A204.1 (cell line): ENCODE results near the gene SETD1B.
"Not testable (repeated sequence)": the region's sequence is repeated elsewhere in the genome, so short reads cannot be mapped to it uniquely, and the experiment has no call there.

Source experiments
- FAIRE-seq: peaks from 2 replicates; lab custom pipeline; 2012; peaks lifted over from hg19 to GRCh38; lab: Jason Lieb, UNC

The SETD1B gene

GRCh38 chr12:121803861-121804416 is at the start of gene SETD1B:
Gene SETD1B, plus strand, starts transcription at chr12:121804009. Its CDS starts 729 bp downstream, at chr12:121804738.
- no peak for FAIRE-seq

DNA sequence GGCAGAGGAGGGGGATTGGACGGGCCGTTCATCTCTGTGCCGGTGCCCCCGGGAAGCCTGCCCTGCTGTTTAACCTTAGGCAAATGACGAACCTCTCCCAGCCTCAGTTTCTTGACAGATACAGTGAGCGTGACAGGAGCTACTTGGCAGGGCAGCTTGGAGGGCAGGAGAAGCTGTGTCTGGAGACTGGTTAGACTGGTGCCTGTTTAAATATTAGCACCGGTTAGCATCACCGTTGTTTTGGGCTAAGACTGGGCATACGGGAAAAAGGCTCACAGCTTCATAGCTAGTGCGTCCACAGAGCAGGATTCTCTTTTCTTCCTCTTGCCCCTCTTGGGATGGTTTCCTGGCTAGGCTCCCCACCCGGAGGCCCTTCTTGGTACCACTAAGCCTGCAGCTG is 49.0 kb upstream of the SETD1B start:
- FAIRE-seq = no peak

DNA sequence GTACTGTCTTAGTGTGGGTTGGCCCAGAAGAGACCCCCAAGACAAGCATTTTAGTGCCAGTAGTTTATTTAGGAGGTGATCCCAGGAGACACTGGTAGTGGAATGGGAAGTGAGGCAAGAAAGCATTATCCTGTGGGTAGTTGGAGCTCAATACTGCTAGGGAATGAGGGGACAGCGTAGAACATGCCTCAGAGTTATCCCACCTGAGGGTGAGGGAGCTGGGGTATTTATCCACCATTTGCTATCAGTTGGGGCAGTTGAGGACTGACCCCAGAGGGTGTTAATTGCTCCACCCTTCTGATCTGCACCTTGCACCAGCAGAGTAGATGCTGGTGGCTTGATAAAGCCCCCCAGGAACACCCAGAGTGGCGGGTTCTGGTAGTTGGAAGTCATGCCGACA is 48.2 kb upstream of the SETD1B start:
- FAIRE-seq = no peak

DNA sequence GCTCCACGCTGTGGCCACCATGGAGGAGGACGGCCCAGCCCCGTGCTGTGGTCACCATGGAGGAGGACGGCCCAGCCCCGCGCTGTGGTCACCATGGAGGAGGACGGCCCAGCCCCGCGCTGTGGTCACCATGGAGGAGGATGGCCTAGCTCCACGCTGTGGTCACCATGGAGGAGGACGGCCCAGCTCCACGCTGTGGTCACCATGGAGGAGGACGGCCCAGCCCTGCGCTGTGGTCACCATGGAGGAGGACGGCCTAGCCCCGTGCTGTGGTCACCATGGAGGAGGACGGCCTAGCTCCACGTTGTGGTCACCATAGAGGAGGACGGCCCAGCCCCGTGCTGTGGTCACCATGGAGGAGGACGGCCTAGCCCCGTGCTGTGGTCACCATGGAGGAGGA is 45.3 kb upstream of the SETD1B start:
- FAIRE-seq = not testable (repeated sequence)

DNA sequence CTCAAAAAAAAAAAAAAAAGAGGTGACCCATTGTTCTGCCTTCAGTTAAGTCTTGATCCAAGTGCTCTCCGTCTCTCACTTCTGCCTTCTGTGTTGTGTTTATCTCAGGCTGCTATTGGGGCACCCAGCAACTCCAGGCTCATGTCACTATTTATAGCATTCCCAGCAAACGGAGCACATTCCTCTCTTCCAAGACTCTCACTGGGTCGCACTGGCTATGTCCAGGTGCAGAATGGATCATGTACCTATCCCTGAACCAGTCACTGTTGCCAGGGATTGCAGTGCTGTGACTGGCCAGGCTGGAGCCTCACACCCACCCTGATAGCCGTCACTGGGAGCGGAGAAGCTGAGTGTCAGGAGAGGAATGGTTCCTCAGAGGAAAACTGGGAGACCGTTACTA is 41.5 kb upstream of the SETD1B start:
- FAIRE-seq = no peak

- FAIRE-seq = no peak
Measured at GRCh38 chr12:121764808-121765207, 39.0 kb upstream of the SETD1B start.

DNA sequence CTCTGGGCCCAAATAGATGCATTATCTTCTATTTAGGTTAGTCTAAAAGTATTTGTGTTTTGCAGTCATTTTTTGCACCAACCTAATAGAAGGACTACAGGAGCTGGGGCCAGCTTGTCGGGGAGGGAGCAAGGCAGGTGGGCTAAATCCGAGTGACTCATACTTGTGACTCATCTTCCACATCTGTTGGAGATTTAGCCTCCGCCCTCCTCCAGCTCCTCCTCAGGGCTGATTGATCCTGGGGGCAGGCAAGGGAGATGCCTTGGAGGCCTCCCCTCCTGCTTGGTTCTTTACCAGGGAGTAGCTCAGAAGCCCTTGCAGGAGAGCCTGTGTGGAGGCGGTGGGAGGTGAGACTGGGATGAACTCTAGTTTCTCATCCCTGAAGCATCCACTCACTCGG is 38.2 kb upstream of the SETD1B start:
- FAIRE-seq = no peak

- no peak for FAIRE-seq
Measured at GRCh38 chr12:121766290-121767039, 37.3 kb upstream of the SETD1B start.

DNA sequence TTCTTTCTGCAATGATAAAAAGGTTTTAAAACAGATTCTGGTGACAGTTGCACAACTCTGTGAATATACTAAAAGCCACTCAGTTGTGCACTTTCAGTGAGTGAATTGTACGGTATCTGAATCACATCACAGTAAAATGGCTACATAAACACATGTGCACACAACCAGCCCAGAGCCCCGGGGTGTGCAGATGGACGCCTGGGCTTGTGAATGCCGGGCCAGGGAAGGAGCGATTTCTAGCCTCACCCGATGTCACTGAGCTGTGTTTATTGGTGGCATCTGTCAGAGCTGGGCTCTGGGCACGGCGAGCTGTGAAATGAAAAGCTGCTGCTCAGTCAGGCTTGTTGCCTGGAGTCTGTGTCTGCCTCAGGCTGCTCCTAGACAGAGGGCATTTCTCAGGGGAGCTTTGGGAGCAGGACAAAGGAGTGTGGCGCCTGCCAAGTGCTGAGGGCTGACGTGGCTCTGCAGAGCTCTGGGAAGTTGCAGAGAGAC is 36.2 kb upstream of the SETD1B start:
- no peak for FAIRE-seq

DNA sequence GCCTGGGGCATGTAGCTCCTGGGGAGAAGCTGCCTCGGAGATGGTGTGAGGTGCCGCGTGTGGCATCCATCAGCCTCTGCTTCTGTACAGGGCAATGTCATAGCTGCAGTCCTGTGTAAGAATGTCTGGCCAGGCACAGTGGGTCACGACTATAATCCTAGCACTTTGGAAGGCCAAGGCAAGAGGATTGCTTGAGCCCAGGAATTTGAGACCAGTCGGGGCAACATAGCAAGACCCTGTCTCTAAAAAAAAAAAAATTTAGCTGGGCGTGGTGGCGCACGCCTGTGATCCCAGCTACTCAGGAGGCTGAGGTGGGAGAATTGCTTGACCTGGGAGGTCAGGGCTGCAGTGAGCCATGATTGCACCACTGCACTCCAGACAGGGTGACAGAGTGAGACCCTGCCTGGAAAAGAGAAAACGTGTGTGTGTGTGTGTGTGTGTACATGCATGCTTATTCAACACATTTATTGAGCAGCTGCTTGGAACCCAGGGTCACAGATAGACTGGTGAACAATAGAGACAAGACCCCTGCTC is 34.4 kb upstream of the SETD1B start:
- FAIRE-seq = no peak

DNA sequence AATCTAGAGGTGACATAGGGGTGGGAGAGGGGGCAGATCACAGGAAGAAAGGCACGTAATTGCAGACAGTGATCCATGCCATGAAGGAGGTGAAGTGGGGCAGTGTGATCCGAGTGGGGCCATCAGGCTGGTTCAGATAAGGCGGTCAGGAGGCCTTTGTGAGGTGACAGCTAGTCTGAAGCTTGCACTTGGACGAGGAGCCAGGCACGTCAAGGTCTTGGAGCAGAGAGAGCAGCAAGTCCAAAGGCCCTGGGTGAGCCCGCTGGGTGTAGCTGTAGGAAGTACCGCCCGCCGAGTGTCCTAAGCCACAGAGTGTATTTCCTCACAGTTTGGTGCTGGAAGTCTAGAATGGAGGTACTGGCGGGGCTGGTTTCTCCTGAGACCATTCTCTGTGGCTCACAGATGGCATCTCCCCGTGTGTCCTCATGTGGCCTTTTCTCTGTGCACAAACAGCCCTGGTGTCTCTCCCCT is 33.9 kb upstream of the SETD1B start:
- no peak for FAIRE-seq

DNA sequence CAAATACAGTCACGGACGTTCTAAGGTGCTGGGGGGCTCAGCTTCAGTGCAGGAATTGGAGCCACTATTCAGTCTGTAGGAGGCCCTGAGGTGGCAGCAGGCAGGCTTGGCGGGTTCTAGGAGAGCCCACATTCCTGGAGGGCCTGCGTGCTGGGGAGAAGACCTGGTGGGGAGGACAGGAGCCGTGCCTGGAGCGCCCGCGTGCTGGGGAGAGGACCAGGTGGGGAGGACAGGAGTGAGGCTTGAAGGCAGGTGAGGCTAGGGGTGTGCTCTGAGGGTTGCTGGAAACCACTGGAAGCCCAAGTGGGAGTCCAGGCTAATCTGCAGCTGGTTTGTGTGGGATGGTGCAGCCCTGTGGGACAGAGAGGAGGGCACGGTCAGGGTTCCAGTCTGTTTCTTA is 33.4 kb upstream of the SETD1B start:
- no peak for FAIRE-seq

GRCh38 chr12:121770813-121771625 is 32.8 kb upstream of the SETD1B start:
- no peak for FAIRE-seq

- no peak for FAIRE-seq
Measured at GRCh38 chr12:121773011-121773777, 30.6 kb upstream of the SETD1B start.

GRCh38 chr12:121774968-121775474 is 28.8 kb upstream of the SETD1B start:
- FAIRE-seq = no peak

DNA sequence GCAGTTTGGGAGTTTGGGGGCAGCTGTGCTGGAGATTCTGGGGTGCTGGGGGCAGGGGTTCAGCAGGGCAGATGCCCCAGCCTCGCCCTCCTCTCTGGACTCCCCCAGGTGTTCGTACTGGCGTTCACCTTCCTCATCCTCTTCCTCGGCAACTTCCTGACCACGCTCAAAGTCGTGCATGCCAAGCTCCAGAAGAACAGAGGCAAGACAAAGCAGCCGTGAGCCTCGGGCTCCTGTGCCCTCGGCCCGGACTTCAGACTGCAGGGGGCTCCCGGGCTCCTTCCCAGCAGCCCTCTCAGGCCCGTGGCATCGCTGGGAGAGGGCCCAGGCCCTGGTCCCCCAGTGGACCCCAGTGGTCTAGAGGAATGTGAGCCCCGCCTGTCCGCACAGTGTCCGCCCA is 28.3 kb upstream of the SETD1B start:
- FAIRE-seq = no peak

DNA sequence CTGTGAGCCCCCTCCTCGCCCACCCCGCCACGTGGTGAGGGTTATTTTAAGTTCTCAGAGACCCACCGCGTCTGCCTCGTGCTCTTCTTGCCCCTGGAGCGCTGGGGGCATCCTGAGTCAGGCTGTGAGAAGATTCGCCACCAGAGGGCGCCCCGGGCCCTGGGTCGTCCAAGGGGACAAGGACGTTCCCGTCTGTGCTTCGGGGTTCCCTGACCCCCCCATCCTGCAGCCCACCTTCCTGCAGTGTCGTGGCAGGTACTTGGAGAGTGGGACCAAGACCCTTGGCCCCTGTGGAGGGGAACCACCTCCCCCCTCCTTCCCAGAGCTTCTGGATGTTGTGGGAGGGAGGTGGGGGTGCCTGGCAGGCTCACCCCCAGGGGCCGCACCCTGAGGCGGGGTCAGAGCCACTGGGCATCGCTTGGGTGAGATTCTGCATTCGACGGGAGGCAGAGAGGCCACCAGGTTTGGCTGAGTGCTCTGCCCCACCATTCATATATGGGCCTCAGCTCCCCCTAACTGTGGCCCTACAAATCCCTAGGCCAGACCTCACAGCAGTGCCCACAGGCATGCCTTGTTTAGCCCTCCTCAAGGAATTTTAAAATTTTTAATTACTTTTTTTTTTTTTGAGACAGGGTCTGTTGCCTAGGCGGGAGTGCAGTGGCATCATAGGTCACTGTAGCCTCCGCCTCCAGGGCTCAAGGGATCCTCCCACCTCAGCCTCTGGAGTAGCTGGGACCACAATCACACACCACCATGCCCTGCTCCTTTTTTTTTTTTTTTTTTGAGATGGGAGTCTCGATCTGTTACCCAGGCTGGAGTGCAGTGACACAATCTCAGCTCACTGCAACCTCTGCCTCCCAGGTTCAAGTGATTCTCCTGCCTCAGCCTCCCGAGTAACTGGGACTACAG is 27.4 kb upstream of the SETD1B start:
- no peak for FAIRE-seq

- FAIRE-seq = no peak
Measured at GRCh38 chr12:121778567-121779421, 25.0 kb upstream of the SETD1B start.

DNA sequence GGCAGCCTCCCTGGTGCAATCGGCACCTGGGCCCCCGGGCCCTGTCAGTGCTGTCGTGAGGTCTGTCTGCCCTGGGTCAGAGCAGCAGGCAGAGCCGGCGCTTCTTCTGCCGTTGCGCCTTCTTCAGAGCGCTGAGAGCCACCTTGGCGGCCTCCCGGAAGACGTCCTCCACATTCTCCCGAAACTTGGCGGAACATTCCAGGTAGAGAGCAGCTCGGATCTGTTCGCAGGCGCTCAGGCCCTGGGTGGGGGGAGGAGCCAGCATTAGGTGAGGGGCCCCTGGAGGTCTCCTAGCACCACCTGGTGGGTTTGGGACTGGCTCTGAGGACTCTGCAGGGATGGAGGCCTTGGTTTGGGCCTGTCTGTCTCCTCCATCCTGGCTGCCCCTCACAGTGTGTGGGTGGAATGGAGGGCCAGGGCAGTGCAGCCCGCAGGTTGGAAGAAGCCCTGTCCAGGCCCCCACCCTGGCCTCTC is 24.4 kb upstream of the SETD1B start:
- no peak for FAIRE-seq

- FAIRE-seq = no peak
Measured at GRCh38 chr12:121780429-121780828, 23.4 kb upstream of the SETD1B start.
